ENCODE results near the gene SHC2.

The SHC2 gene

DNA sequence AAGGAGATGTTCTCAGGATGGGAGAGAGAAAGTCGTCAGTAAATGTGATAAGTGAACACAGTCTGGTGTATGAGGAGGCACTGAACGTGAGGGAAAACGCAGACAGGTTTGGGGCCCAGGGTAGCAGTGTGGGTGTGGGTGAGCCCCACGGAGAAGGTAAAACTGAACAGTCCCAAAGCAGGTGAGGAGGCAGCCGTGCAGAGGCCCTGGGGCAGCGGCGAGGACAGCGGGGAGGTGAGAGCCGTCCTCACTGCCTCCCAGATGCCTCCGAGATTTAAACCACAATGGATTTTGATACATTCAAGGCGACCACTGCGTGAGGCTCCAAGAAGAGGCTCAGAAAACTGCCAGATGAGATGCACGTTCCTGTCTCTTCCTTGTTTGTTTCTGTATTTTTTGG, 14.5 kb upstream of the SHC2 start:
- TF ChIP-seq POLR2A (IDR thresholded peaks at IDR 0.05; ENCODE audit: low read depth, low read length) (no peak), TAF1 (IDR thresholded peaks at IDR 0.05; ENCODE audit: borderline replicate concordance, low read depth, low read length) (no peak)
- no peak for FAIRE-seq
- no peak for DNase-seq (ENCODE audit: insufficient read length)

GRCh38 chr19:474126-475078, 13.6 kb upstream of the SHC2 start:
- FAIRE-seq, result no peak

DNA sequence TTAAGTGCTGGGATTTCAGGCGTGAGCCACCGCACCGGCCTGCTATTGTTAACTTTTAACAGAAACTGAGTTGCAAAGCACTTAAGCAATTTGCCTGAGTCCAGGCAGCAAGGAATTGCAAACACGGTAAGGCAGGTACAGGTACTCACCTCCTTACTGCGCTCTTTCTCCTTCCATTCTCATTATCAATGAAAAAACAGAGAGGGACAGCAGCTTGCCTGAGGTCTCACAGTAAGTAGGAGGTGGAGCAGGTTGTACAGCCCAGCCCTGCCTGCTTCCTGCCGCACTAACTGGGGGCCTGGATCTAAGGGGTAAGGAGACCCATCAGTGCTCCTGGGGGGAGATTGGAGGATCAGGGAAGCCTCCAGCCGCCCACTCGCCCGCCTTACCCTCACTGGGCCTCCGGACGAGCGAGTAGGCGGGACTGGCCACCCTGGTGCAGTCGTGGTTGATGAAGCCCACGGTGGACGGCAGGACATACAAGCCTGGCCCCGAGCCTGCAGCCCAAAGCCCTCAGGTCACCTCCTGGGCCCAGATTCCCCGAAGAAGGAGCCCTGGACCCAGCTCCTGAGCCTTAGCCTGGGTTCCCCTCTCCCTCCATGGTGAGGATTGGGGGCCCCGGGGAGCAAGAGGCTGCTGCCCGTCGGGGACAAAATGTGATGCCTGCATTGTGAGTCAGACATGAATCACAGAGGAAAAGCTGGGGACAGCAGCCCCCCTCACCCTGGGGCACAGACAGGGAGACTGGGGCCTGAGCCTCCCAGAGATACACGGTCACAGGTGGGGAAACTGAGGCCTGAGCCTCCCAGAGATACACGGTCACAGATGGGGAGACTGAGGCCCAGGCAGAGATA, 11.4 kb upstream of the SHC2 start:
- no peak for FAIRE-seq
- no peak for DNase-seq (ENCODE audit: insufficient read length)
- TF ChIP-seq POLR2A (IDR thresholded peaks at IDR 0.05; ENCODE audit: low read depth, low read length) (no peak), POLR2AphosphoS5 (IDR thresholded peaks at IDR 0.05; ENCODE audit: low read depth, low read length) (no peak), TAF1 (IDR thresholded peaks at IDR 0.05; ENCODE audit: borderline replicate concordance, low read depth, low read length) (no peak)

More at GRCh38 chr19:474126-475078, 13.6 kb upstream of the SHC2 start:
- no peak for DNase-seq (ENCODE audit: insufficient read length)
- TF ChIP-seq TAF1 (IDR thresholded peaks at IDR 0.05; ENCODE audit: borderline replicate concordance, low read depth, low read length), result no peak
- TF ChIP-seq POLR2A (IDR thresholded peaks at IDR 0.05; ENCODE audit: low read depth, low read length), result no peak
- TF ChIP-seq POLR2AphosphoS5 (IDR thresholded peaks at IDR 0.05; ENCODE audit: low read depth, low read length), result no peak

GRCh38 chr19:470701-471100, 9.9 kb upstream of the SHC2 start:
- FAIRE-seq, result no peak
- DNase-seq (ENCODE audit: insufficient read length), result no peak
- no peak for TF ChIP-seq TAF1 (IDR thresholded peaks at IDR 0.05; ENCODE audit: borderline replicate concordance, low read depth, low read length)
- no peak for TF ChIP-seq POLR2A (IDR thresholded peaks at IDR 0.05; ENCODE audit: low read depth, low read length)
- TF ChIP-seq POLR2AphosphoS5 (IDR thresholded peaks at IDR 0.05; ENCODE audit: low read depth, low read length), result no peak

DNA sequence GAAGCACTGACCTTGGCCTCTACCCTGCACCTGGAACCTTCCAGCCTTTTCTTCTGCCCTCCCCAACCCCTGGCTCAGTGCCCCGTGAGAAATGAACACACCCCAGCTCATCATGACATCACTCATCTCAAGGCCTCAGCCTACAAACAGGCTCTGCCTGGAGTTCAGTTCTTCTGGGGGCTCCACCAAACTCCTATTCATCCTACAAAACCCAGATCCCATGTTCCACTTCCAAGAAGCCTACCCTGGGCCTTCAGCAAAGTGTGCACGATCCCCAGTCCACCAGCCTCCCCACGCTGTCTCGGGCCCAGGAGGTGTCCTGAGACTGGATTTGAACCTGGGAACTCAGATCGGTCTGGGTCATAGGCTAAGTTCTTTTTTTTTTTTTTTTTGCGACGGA, 9.0 kb upstream of the SHC2 start:
- TF ChIP-seq TAF1 (IDR thresholded peaks at IDR 0.05; ENCODE audit: borderline replicate concordance, low read depth, low read length) (no peak), POLR2AphosphoS5 (IDR thresholded peaks at IDR 0.05; ENCODE audit: low read depth, low read length) (no peak), POLR2A (IDR thresholded peaks at IDR 0.05; ENCODE audit: low read depth, low read length) (no peak)
- DNase-seq (ENCODE audit: insufficient read length), result no peak
- FAIRE-seq, result no peak

DNA sequence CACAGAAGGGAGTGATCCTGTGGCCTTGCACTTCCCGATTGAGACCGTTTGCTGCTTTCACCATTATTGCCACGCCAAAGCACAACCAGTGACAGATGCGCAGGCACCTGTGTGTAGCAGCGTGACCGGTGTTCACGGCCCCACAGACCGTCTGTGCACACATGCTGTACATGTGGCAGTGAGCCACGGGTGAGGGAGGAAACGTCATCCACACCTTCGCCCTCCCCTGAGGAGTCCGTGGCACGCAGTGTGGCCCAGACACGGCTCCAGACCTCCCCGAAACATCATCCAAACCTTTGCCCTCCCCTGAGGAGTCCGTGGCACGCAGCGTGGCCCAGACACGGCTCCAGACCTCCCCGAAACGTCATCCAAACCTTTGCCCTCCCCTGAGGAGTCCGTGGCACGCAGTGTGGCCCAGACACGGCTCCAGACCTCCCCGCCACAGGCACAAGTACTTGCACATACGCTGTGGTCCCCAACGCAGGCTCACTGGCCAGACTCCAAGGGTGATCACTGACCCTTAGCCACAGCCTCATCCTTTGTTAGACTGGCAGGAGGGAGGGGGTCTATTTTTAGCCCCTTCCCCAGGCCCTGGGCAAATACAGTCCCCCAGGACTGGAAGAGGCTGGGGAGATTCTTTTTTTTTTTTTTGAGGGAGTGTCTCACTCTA, 7.9 kb upstream of the SHC2 start:
- FAIRE-seq (no peak), DNase-seq (ENCODE audit: insufficient read length) (no peak)
- TF ChIP-seq TAF1 (IDR thresholded peaks at IDR 0.05; ENCODE audit: borderline replicate concordance, low read depth, low read length) (no peak), POLR2A (IDR thresholded peaks at IDR 0.05; ENCODE audit: low read depth, low read length) (no peak), POLR2AphosphoS5 (IDR thresholded peaks at IDR 0.05; ENCODE audit: low read depth, low read length) (no peak)

DNA sequence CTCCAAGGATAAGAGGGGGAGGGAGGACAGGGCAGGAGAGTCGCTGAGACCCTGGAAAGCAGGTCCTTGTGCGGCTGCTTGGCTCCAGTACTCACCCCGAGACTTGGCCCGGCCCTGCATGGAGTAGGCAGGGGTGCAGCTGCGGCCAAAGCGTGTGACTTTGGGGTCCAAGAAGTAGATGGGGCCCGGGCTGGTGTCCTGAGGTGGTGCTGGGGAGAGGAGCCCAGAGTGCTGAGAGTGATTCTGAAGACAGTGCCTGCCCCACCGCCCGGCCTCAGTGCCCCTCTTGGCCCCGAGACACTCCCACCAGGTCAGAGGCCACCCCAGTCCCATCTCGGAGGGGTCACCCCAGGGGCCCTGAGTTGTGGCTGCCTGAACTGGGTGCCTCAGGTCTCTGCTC, 6.7 kb upstream of the SHC2 start:
- DNase-seq (ENCODE audit: insufficient read length), result no peak
- TF ChIP-seq TAF1 (IDR thresholded peaks at IDR 0.05; ENCODE audit: borderline replicate concordance, low read depth, low read length), result no peak
- no peak for TF ChIP-seq POLR2A (IDR thresholded peaks at IDR 0.05; ENCODE audit: low read depth, low read length)
- TF ChIP-seq POLR2AphosphoS5 (IDR thresholded peaks at IDR 0.05; ENCODE audit: low read depth, low read length), result no peak
- no peak for FAIRE-seq

DNA sequence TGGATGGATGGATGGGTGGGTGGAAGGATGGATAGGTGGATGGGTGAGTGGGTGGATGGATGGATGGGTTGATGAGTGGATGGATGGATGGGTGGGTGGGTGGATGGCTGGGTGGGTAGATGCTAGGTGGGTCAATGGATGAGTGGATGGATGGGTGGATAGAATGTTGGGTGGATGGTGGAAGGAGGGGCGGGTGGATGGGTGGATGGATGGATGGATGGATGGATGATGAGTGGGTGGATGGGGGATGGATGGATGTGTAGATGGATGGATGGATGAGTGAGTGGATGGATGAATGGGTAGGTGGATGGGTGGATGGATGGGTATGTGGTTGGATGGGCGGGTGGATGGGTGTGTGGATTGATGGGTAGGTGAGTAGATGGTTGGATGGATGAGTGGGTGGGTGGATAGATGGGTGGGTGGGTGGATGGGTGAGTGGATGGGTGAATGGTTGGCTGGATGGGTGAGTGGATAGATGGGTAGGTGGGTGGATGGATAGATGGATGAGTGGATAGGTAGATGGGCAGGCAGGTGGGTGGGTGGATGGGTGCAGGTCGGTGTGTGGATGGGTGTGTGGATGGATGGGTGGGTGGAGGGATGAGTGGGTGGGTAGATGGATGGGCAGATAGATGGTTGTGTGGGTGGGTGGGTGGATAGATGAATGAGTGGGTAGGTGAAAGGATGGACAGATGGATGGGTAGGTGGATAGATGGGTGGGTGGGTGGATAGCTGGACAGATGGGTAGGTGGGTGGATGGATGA, 4.4 kb upstream of the SHC2 start:
- TF ChIP-seq POLR2AphosphoS5 (IDR thresholded peaks at IDR 0.05; ENCODE audit: low read depth, low read length) (no peak), TAF1 (IDR thresholded peaks at IDR 0.05; ENCODE audit: borderline replicate concordance, low read depth, low read length) (no peak), POLR2A (IDR thresholded peaks at IDR 0.05; ENCODE audit: low read depth, low read length) (no peak)
- FAIRE-seq (no peak), DNase-seq (ENCODE audit: insufficient read length) (no peak)

- TF ChIP-seq TAF1 (IDR thresholded peaks at IDR 0.05; ENCODE audit: borderline replicate concordance, low read depth, low read length) (no peak), POLR2A (IDR thresholded peaks at IDR 0.05; ENCODE audit: low read depth, low read length) (no peak), POLR2AphosphoS5 (IDR thresholded peaks at IDR 0.05; ENCODE audit: low read depth, low read length) (no peak)
- no peak for DNase-seq (ENCODE audit: insufficient read length)
- no peak for FAIRE-seq
Observed at GRCh38 chr19:464208-464545, 3.3 kb upstream of the SHC2 start.

GRCh38 chr19:463483-464207, 2.8 kb upstream of the SHC2 start:
- DNase-seq (ENCODE audit: insufficient read length) (no peak), FAIRE-seq (no peak)
- TF ChIP-seq TAF1 (IDR thresholded peaks at IDR 0.05; ENCODE audit: borderline replicate concordance, low read depth, low read length) (no peak), POLR2AphosphoS5 (IDR thresholded peaks at IDR 0.05; ENCODE audit: low read depth, low read length) (no peak), POLR2A (IDR thresholded peaks at IDR 0.05; ENCODE audit: low read depth, low read length) (no peak)

All from GM12892 (cell line).